Measurements from ENCODE around the gene ZNF679.
A peak's percentile ranks its signal among the peaks of the same experiment; 100 is the strongest.
"Not testable (repeated sequence)": the region's sequence is repeated elsewhere in the genome, so short reads cannot be mapped to it uniquely, and the experiment has no call there.

The ZNF679 gene

GRCh38 chr7:64310426-64310825 is 82.2 kb downstream of the ZNF679 start:
- DNase-seq (ENCODE audit: low read depth, low spot score) = no peak

DNA sequence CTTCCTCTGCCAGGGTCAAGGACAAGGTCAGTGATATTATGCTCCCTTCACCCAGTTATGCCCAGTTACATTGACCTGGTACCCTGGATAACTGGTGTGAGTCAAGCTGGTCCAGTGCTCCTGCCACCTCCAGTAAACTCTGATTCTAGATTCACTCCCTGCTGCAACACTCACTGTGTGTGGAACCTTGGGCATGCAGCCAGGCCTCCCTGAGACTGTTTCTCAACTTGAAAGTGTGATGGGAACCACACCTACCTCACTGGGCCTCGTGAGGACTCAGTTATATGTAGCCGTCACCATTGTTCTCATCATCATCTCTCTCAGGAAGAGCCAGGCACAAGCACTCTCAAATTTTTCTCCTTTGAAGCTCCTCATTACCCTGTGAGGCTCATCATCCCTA is 84.6 kb downstream of the ZNF679 start:
- DNase-seq (ENCODE audit: low read depth, low spot score) = no peak

DNA sequence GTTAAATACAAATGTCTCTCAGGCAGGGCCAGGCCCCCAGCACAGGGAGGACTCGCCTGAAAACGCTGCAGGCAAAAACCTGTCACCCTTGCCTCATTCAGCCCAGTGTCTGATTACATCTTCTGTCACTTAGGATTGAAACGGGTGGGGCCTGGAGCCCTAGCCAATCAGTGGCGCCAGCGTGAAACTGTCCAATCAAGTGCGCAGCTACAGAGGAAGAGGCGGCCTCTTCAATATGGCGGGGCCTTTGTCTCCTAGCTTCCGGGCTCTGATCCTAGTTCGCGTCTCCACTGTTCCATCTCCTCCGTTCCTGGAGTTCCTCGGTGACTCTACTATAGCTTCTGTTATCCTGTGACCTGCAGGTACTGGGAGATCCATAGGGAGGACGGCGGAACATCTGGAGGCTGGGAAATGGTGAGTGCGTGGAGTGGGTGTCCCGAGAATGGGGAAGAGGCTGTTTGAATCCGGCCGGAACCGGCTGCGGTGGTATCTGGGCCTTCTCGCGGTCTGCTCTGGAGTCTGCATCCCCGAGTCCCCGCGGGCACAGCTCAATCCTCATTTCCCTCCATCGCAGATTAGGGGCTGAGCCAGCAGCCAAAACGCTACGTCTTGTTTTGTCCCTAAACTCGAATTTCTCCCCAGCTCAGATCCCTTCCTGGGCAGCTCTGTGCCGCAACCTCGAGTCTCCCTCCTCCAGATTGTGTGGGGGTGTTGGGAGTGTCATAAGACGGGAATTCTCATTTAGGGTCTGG is 85.6 kb downstream of the ZNF679 start, which contains the start of gene ZNF736:
Gene ZNF736, plus strand, starts transcription at position 222 of the 752 bp plus-strand sequence. Its CDS starts 190 bp downstream, at position 412.
- DNase-seq (ENCODE audit: low read depth, low spot score) = peak; percentile 75

- no peak for DNase-seq (ENCODE audit: low read depth, low spot score)
These were observed 86.3 kb downstream of the ZNF679 start for GRCh38 chr7:64314566-64314965.

- DNase-seq (ENCODE audit: low read depth, low spot score) = not testable (repeated sequence)
These were observed 87.9 kb downstream of the ZNF679 start for GRCh38 chr7:64316031-64316742.
